Fibroblast of lung (primary cell): ENCODE results near the gene GOLGA3. TPM values are rescaled to one million over a fixed set of nuclear protein-coding genes. Genes with fewer than 3 reads are reported as not detected.

ENCODE experiments used
- DNase-seq, 2 donors: peaks; one replicate each; pipeline versions ENCODE4 v3.0.0 to v3.0.0-alpha.2; 2010; ENCODE audit warnings: low read depth in 2 of 2
- H2AFZ ChIP-seq: 2 replicates; pipeline ENCODE4 v1.5.1; 2012; ENCODE audit warnings: low read length, control low read depth, inconsistent platforms
- H3K27ac ChIP-seq: 2 replicates; pipeline ENCODE4 v1.5.1; 2011; ENCODE audit warnings: low read length, control low read depth; ENCODE audit not compliant: insufficient read depth
- H3K27me3 ChIP-seq: 2 replicates; pipeline ENCODE4 v1.5.1; 2011; ENCODE audit warnings: mild to moderate bottlenecking, low read length; ENCODE audit not compliant: control insufficient read depth, insufficient read depth
- H3K36me3 ChIP-seq: 2 replicates; pipeline ENCODE4 v1.5.1; 2011; ENCODE audit warnings: low read length; ENCODE audit not compliant: control insufficient read depth, insufficient read depth
- H3K4me1 ChIP-seq: 2 replicates; pipeline ENCODE4 v1.5.1; 2011; ENCODE audit warnings: low read length; ENCODE audit not compliant: control insufficient read depth, insufficient read depth; ENCODE audit errors: extremely low read depth
- H3K4me2 ChIP-seq: 2 replicates; pipeline ENCODE4 v1.5.1; 2011; ENCODE audit warnings: low read length, control low read depth; ENCODE audit not compliant: insufficient read depth; ENCODE audit errors: extremely low read depth
- H3K4me3 ChIP-seq, 4 experiments: fragments of 200-600 bp in 1 of 4; sonication (generic) in 1 of 4; replicated peaks in 1 of 4; 2 replicates each; pipeline ENCODE4 v1.5.1; 2011 to 2016; ENCODE audit warnings: low read length in 4 of 4, low read depth in 3 of 4, mild to moderate bottlenecking in 3 of 4, control low read depth in 2 of 4, inconsistent platforms in 1 of 4, mixed read lengths in 1 of 4; ENCODE audit not compliant: insufficient read depth in 1 of 4; ENCODE audit errors: control extremely low read depth in 1 of 4
- H3K79me2 ChIP-seq: 2 replicates; pipeline ENCODE4 v1.5.1; 2012; ENCODE audit warnings: mild to moderate bottlenecking, low read length, inconsistent platforms; ENCODE audit not compliant: control insufficient read depth, insufficient read depth
- H3K9ac ChIP-seq: 2 replicates; pipeline ENCODE4 v1.5.1; 2011; ENCODE audit warnings: mild to moderate bottlenecking, low read length, control low read depth; ENCODE audit not compliant: insufficient read depth
- H3K9me3 ChIP-seq: 2 replicates; pipeline ENCODE4 v1.5.1; 2012; ENCODE audit warnings: low read depth, low read length; ENCODE audit not compliant: control insufficient read depth, insufficient read depth
- H4K20me1 ChIP-seq: 2 replicates; pipeline ENCODE4 v1.5.1; 2011; ENCODE audit warnings: low read length; ENCODE audit not compliant: control insufficient read depth, insufficient read depth; ENCODE audit errors: extremely low read depth
- CTCF ChIP-seq, 2 donors: IDR thresholded peaks in 1 of 2; conservative IDR thresholded peaks in 1 of 2; 1 replicate in 1 of 2; 2 replicates in 1 of 2; pipeline ENCODE4 v1.5.1; 2011 to 2012; ENCODE audit warnings: low read length in 2 of 2, control low read depth in 1 of 2, inconsistent platforms in 1 of 2, low read depth in 1 of 2, mild to moderate bottlenecking in 1 of 2
- EZH2 ChIP-seq: IDR thresholded peaks from 2 replicates; pipeline ENCODE4 v1.5.1; 2012; ENCODE audit warnings: low read length, control low read depth, mild to moderate bottlenecking; ENCODE audit errors: missing control alignments
- polyA plus RNA-seq, 2 donors: library from polyadenylated mRNA; depleted of rRNA in 1 of 2; stranded (reverse) in 1 of 2; unstranded in 1 of 2; fragments of >200 nt; gene quantifications; 2 replicates each; pipeline ENCODE4 v1.2.1, GENCODE V29; 2011 to 2012; ENCODE audit warnings: missing spikeins in 1 of 2
- total RNA-seq: library from RNA; depleted of rRNA; stranded (reverse); fragments of >200 nt; gene quantifications from 2 replicates; pipeline ENCODE4 v1.2.1, GENCODE V29; 2014

GOLGA3 gene
- total and polyA plus RNA-seq, 2 donors (not counting 1 experiment from before 2014, with no cell fraction given), result 28.3 to 133 TPM

GRCh38 chr12:132789099-132789471 is 39.6 kb downstream of the GOLGA3 start:
- no peaks in the 10 kb centered on the region for H3K9me3 ChIP-seq
- H3K4me1 ChIP-seq, result peaks cover 2% of the 10 kb centered on the region
- H3K36me3 ChIP-seq, result peaks cover 41% of the 10 kb centered on the region
- H3K9ac ChIP-seq, result no peak overlapping the region
- H2AFZ ChIP-seq, result no peak overlapping the region
- no peak for TF ChIP-seq EZH2
- no peak for TF ChIP-seq CTCF (conservative IDR thresholded peaks at IDR 0.05 in 1 of 2, IDR thresholded peaks at IDR 0.05 in 1 of 2; ENCODE audit: low read depth in 1 of 2, low read length in 2 of 2)
- H3K27me3 ChIP-seq, result no peaks in the 10 kb centered on the region
- no peak for DNase-seq
- no peak overlapping the region for H3K4me2 ChIP-seq
- H3K27ac ChIP-seq, result no peak overlapping the region
- H4K20me1 ChIP-seq, result no peaks in the 10 kb centered on the region
- peaks cover 19% of the 10 kb centered on the region for H3K79me2 ChIP-seq
- no peak overlapping the region for H3K4me3 ChIP-seq

GRCh38 chr12:132788375-132789098 is 40.1 kb downstream of the GOLGA3 start:
- H3K27me3 ChIP-seq, result no peaks in the 10 kb centered on the region
- no peak overlapping the region for H3K4me2 ChIP-seq
- peaks cover 41% of the 10 kb centered on the region for H3K36me3 ChIP-seq
- no peak overlapping the region for H3K4me3 ChIP-seq
- no peaks in the 10 kb centered on the region for H4K20me1 ChIP-seq
- no peak overlapping the region for H3K9ac ChIP-seq
- no peak overlapping the region for H2AFZ ChIP-seq
- H3K9me3 ChIP-seq, result no peaks in the 10 kb centered on the region
- TF ChIP-seq EZH2, result no peak
- no peak for TF ChIP-seq CTCF (conservative IDR thresholded peaks at IDR 0.05 in 1 of 2, IDR thresholded peaks at IDR 0.05 in 1 of 2; ENCODE audit: low read depth in 1 of 2, low read length in 2 of 2)
- H3K27ac ChIP-seq, result no peak overlapping the region
- H3K79me2 ChIP-seq, result peaks cover 14% of the 10 kb centered on the region
- no peak for DNase-seq
- H3K4me1 ChIP-seq, result peaks cover 2% of the 10 kb centered on the region

GRCh38 chr12:132787877-132788276 is 40.8 kb downstream of the GOLGA3 start:
- H3K27ac ChIP-seq, result no peak overlapping the region
- H3K36me3 ChIP-seq, result peaks cover 42% of the 10 kb centered on the region
- H3K79me2 ChIP-seq, result peaks cover 14% of the 10 kb centered on the region
- H3K4me2 ChIP-seq, result no peak overlapping the region
- H2AFZ ChIP-seq, result no peak overlapping the region
- peaks cover 2% of the 10 kb centered on the region for H3K4me1 ChIP-seq
- no peaks in the 10 kb centered on the region for H4K20me1 ChIP-seq
- H3K27me3 ChIP-seq, result no peaks in the 10 kb centered on the region
- H3K9me3 ChIP-seq, result no peaks in the 10 kb centered on the region
- TF ChIP-seq EZH2, result no peak
- TF ChIP-seq CTCF (conservative IDR thresholded peaks at IDR 0.05 in 1 of 2, IDR thresholded peaks at IDR 0.05 in 1 of 2; ENCODE audit: low read depth in 1 of 2, low read length in 2 of 2), result no peak
- no peak overlapping the region for H3K4me3 ChIP-seq
- no peak overlapping the region for H3K9ac ChIP-seq
- no peak for DNase-seq
